HTR-8/SVneo (cell line): ENCODE data around the gene ZDHHC13.

Source experiments
- DNase-seq: peaks from one replicate; pipeline ENCODE4 v3.0.0; 2011; ENCODE audit warnings: low spot score, mixed read lengths; ENCODE audit not compliant: insufficient read length
- FAIRE-seq: peaks from 2 replicates; lab custom pipeline; 2011; peaks lifted over from hg19 to GRCh38; lab: Jason Lieb, UNC

Gene ZDHHC13

GRCh38 chr11:19200410-19201201 is 83.6 kb downstream of the ZDHHC13 start:
- FAIRE-seq, result no peak
- peak; percentile 34 for DNase-seq

- no peak for DNase-seq
- FAIRE-seq, result no peak
These were observed 85.0 kb downstream of the ZDHHC13 start, which contains the start of gene CSRP3 for GRCh38 chr11:19201737-19202605. CSRP3 (minus strand) TSS chr11:19201983; CDS start chr11:19192448, 9,535 bp downstream.

GRCh38 chr11:19204836-19205235 is 87.9 kb downstream of the ZDHHC13 start:
- DNase-seq, result no peak
- no peak for FAIRE-seq

GRCh38 chr11:19208181-19208580 is 91.2 kb downstream of the ZDHHC13 start:
- FAIRE-seq (no peak), DNase-seq (no peak)

GRCh38 chr11:19208959-19209546 is 92.1 kb downstream of the ZDHHC13 start:
- DNase-seq (no peak), FAIRE-seq (no peak)

- no peak for DNase-seq
- FAIRE-seq, result no peak
These were observed 92.8 kb downstream of the ZDHHC13 start for GRCh38 chr11:19209617-19210370.

GRCh38 chr11:19216021-19216420 is 99.1 kb downstream of the ZDHHC13 start:
- FAIRE-seq (no peak), DNase-seq (no peak)

- FAIRE-seq (no peak), DNase-seq (no peak)
These were observed 99.9 kb downstream of the ZDHHC13 start for GRCh38 chr11:19216709-19217374.

GRCh38 chr11:19218216-19218615 is 101.2 kb downstream of the ZDHHC13 start:
- no peak for FAIRE-seq
- no peak for DNase-seq

- FAIRE-seq, result no peak
- no peak for DNase-seq
These were observed 102.0 kb downstream of the ZDHHC13 start for GRCh38 chr11:19218786-19219460.

GRCh38 chr11:19220903-19221724 is 104.1 kb downstream of the ZDHHC13 start:
- no peak for DNase-seq
- FAIRE-seq, result no peak

- FAIRE-seq (no peak), DNase-seq (no peak)
These were observed 108.2 kb downstream of the ZDHHC13 start for GRCh38 chr11:19225123-19225522.

- no peak for DNase-seq
- FAIRE-seq, result no peak
These were observed 108.6 kb downstream of the ZDHHC13 start for GRCh38 chr11:19225581-19225980.
